Measurements from ENCODE around the gene SLC12A5. TPM values are rescaled to one million over a fixed set of nuclear protein-coding genes. Genes with fewer than 3 reads are reported as not detected.
"Not testable (repeated sequence)": the region's sequence is repeated elsewhere in the genome, so short reads cannot be mapped to it uniquely, and the experiment has no call there.

Gene SLC12A5
- total and polyA plus RNA-seq, 5 donors = 1.1 to 6.6 (median 3.0) TPM

DNA sequence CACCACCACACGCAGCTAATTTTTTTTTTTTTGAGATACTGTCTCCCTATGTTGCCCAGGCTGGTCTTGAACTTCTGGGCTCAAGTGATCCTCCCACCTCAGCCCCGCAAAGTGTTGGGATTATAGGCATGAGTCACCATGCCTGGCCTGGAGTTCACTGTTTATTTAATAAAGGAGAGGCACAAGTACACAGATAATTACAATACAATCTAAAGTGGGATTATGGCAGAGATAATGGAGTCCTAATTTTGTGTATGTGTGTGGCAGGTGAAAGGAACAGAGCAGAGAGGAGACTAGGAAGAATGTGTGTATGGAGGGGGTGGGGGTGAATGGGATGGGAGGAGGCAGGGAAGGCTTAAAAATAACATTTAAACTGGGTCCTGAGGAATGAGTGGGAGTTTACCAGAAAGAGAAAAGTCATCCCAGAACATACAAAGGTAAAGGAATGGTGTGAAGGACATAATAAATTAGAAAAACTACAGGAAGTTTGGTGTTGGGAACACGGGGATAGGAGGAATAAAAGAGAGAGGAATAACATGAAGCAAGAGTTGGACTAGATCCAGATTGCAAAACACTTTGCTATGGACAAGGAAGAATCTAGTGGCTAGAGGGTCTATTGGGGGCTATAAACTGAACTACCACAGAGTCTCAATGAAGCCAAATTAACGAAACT is 56.3 kb downstream of the SLC12A5 start:
- 47% methylated on average over 4 of the region's 4 CpGs for WGBS
- Histone ChIP-seq H3K4me1 (ENCODE audit: control insufficient read depth, insufficient read depth, low read length) (peaks cover 12% of the 10 kb centered on the region), H3K9me3 (ENCODE audit: control insufficient read depth, low read length) (no peaks in the 10 kb centered on the region), H3K27me3 (ENCODE audit: control insufficient read depth, insufficient read depth) (no peaks in the 10 kb centered on the region), H3K27ac (ENCODE audit: low read length) (no peak overlapping the region), H3K4me3 (ENCODE audit: low read length) (no peak overlapping the region)
- no peak for DNase-seq
- intact Hi-C loops (cut with DNase I) = loop anchor here in 1 of 4 donors (10.0 kb wide), 1 partner anchor 61 kb away; the partner anchor contains the start of gene SLC12A5
- ATAC-seq = no peak

DNA sequence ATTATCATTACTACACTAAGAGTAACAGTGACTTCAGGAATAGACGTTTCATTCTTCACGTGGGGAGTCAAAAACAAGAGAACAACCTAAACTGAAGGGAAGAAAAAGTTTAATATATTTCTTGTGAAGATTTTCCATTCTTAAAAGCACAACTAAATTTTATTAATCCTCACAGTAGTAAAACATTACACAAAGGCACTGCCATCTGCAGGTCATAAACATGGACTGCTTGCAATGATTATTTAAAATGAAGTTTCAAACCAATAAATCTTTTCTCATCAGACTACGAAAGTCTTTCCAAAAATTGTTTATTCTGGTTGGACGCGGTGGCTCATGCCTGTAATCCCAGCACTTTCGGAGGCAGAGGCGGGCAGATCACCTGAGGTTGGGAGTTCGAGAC is 58.1 kb downstream of the SLC12A5 start:
- WGBS = 59% methylated on average over 8 of the region's 8 CpGs
- no peak for DNase-seq
- H3K27me3 ChIP-seq (ENCODE audit: control insufficient read depth, insufficient read depth) = no peaks in the 10 kb centered on the region
- H3K9me3 ChIP-seq (ENCODE audit: control insufficient read depth, low read length) = no peaks in the 10 kb centered on the region
- intact Hi-C loops (cut with DNase I) = loop anchor here in 1 of 4 donors (10.0 kb wide), 1 partner anchor 62 kb away; the partner anchor contains the start of gene SLC12A5
- H3K4me3 ChIP-seq (ENCODE audit: low read length) = no peak overlapping the region
- no peak for ATAC-seq
- no peak overlapping the region for H3K27ac ChIP-seq (ENCODE audit: low read length)
- H3K4me1 ChIP-seq (ENCODE audit: control insufficient read depth, insufficient read depth, low read length) = peaks cover 12% of the 10 kb centered on the region

DNA sequence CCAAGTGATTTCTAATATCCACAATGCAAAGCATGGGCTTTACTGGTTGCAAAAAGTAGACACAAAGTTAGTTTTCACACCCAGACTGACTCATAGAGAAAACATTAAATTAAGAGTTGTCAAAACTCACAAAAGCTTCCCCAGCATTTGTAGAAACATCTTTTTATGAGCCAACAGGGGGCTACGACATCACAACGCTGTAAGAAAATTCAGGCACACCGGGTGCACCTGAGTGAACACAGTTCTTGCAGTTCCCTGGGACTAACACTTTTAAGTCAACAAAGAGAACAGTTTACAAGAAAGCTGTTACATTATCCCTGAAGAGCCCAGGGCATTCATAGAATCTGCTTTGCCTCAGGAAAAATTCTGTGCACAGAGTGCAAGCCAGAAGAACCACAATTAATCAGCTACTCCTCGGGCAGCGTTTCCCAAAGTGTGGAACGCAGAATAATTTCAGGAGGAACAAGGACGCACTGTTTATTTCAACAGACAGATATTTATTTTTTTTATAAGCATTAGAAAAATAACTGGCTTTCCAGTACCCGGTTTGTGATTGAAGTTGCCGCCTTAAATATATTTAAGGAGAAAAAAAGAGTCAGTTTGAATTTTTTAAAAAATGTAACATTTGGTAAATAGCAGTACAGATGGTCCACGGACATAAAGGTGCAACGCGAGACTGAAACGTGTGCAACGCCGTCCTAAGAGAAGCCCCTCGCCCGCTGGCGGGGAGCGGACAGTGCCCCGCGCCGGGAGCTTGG is 59.6 kb downstream of the SLC12A5 start:
- 4% methylated on average over 22 of the region's 22 CpGs for WGBS
- no peaks in the 10 kb centered on the region for H3K27me3 ChIP-seq (ENCODE audit: control insufficient read depth, insufficient read depth)
- H3K4me3 ChIP-seq (ENCODE audit: low read length) = peak overlapping the region; percentile 79
- no peak for ATAC-seq
- intact Hi-C loops (cut with DNase I) = loop anchor here in 1 of 4 donors (10.0 kb wide), 1 partner anchor 64 kb away; the partner anchor contains the start of gene SLC12A5
- no peak for DNase-seq
- peaks cover 8% of the 10 kb centered on the region for H3K4me1 ChIP-seq (ENCODE audit: control insufficient read depth, insufficient read depth, low read length)
- peak overlapping the region; percentile 99 for H3K27ac ChIP-seq (ENCODE audit: low read length)
- no peaks in the 10 kb centered on the region for H3K9me3 ChIP-seq (ENCODE audit: control insufficient read depth, low read length)

DNA sequence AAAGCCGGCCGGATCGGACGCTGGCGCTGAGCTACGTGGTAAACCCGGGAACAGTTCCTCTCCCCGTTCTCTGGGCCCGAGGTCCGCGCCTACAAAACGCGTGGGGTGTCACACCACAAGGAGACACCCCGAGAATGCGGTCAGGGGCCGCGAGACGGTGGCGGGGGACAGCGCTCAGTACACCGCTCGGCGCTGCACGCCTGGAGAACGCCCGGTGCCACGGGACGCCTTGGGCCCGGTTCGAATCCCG is 60.1 kb downstream of the SLC12A5 start:
- H3K4me3 ChIP-seq (ENCODE audit: low read length) = peak overlapping the region; percentile 79
- H3K27me3 ChIP-seq (ENCODE audit: control insufficient read depth, insufficient read depth) = no peaks in the 10 kb centered on the region
- intact Hi-C loops (cut with DNase I) = loop anchor here in 1 of 4 donors (10.0 kb wide), 1 partner anchor 64 kb away; the partner anchor contains the start of gene SLC12A5
- no peaks in the 10 kb centered on the region for H3K9me3 ChIP-seq (ENCODE audit: control insufficient read depth, low read length)
- ATAC-seq (peak; percentile 44 to 65), DNase-seq (no peak)
- peaks cover 8% of the 10 kb centered on the region for H3K4me1 ChIP-seq (ENCODE audit: control insufficient read depth, insufficient read depth, low read length)
- WGBS = under 1% methylated on average over 31 of the region's 31 CpGs
- H3K27ac ChIP-seq (ENCODE audit: low read length) = peak overlapping the region; percentile 99

DNA sequence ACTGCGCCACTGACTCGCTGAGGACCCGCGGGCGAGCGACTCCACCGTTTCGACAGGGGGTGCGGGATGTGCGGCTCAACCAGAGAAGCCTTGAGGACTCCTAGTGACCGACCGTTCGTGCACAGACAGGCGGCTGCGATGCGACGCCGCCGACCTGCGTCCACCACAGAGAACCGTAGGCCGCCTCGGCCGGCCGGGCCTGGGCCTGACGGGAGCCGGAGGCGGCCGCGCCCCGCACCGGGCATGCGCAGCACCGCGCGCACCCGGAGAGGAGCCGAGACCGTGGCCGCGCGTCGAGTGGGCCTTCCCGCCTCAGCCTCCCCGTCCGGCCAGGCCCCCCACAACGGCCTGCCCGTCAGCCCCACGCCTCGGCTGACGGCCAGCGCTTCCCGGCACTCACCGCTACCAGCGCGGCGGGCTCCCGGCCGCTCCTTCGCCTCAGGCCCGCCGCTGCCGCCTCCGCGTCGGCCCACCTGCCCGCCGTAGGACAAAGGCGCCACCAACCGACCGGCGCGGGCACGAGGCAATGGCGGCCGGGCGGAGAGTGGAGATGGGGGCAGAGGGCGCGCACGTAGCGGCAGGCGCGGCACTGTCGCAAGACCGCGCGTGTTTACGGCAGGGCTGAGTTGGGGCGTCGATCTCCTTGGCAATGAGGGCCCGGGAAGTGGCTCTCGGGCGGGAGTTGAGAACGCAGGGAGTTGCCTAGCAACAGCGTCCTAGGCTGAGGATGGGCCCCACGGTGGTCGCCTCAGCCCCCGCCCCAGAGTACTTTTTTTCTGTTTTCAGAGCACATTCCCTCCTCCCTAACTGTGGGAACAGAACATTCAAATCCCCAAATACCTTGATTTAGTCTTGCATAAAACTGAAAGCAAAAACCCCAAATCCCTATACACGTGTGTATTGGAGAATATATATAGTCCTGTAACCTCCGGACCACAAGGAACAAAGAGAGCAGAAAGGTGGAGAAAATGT is 60.7 kb downstream of the SLC12A5 start, which contains the start of gene NCOA5:
NCOA5 (minus strand) TSS at position 546 of the 972 bp plus-strand sequence. CDS start 10,538 bp downstream, outside the sequence.
- intact Hi-C loops (cut with DNase I) = loop anchor here in 1 of 4 donors (10.0 kb wide), 1 partner anchor 65 kb away; the partner anchor contains the start of gene SLC12A5
- peaks cover 8% of the 10 kb centered on the region for H3K4me1 ChIP-seq (ENCODE audit: control insufficient read depth, insufficient read depth, low read length)

DNA sequence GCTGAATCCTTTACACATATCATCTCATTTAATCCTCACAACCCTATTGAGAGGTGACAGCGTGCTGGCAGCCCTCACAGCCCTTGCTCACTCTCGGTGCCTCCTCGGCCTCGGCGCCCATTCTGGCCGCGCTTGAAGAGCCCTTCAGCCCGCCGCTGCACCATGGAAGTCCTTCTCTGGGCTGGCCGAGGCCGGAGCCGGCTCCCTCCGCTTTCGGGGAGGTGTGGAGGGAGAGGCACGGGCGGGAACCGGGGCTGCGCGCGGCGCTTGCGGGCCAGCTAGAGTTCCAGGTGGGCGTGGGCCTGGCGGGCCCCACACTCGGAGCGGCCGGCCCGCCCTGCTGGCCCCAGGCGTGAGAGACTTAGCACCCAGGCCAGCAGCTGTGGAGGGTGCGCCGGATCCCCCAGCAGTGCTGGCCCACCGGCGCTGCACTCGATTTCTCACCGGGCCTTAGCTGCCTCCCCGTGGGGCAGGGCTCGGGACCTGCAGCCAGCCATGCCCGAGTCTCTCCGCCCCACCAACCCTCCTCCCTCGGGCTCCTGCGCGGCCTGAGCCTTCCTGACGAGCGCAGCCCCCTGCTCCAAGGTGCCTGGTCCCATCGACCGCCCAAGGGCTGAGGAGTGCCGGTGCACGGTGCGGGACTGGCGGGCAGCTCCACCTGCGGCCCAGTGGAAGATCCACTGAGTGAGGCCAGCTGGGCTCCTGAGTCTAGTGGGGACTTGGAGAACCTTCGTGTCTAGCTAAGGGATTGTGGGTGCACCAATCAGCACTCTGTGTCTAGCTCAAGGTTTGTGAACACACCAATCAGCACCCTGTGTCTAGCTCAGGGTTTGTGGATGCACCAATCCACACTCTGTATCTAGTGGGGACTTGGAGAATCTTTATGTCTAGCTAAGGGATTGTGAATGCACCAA is 62.9 kb downstream of the SLC12A5 start:
- ATAC-seq; H3K27ac ChIP-seq (ENCODE audit: low read length); H3K27me3 ChIP-seq (ENCODE audit: control insufficient read depth, insufficient read depth); intact Hi-C loops (cut with DNase I); H3K4me1 ChIP-seq (ENCODE audit: control insufficient read depth, insufficient read depth, low read length); H3K9me3 ChIP-seq (ENCODE audit: control insufficient read depth, low read length); H3K4me3 ChIP-seq (ENCODE audit: low read length): not testable (repeated sequence)
- DNase-seq = peak in 1 of 3 donors; percentile 47
- 95% methylated on average over 52 of the region's 52 CpGs for whole genome bisulfite sequencing

More for the DNA sequence above, 60.7 kb downstream of the SLC12A5 start, which contains the start of gene NCOA5:
- DNase-seq = peak; percentile 97 to 99 (median 98)
- under 1% methylated on average over 100 of the region's 100 CpGs for WGBS
- peak within 1 kb of the TSS; percentile 79 for H3K4me3 ChIP-seq (ENCODE audit: low read length)
- H3K9me3 ChIP-seq (ENCODE audit: control insufficient read depth, low read length) = no peaks in the 10 kb centered on the region
- peak; percentile 98 to 99 for ATAC-seq
- no peaks in the 10 kb centered on the region for H3K27me3 ChIP-seq (ENCODE audit: control insufficient read depth, insufficient read depth)
- H3K27ac ChIP-seq (ENCODE audit: low read length) = peak within 1 kb of the TSS; percentile 99

DNA sequence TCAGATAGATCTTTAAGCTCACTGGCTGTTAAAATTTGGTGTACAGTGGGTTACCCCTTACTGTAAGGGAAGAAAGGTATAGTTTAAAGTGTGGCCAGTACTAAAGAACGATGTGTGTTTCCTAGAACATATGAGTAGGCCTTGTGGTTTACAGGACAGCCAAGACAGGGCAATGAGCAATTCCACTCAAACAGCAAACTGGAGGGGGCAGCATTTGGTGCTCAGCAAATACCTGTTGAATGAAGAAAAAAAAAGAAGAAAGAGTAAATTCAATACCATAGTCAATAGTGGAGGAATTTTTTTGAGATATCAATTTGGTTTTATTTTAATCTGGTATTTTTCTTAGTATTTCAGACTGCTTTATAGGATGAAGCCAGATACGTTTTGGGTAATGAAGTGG is 64.5 kb downstream of the SLC12A5 start:
- Histone ChIP-seq H3K27ac (ENCODE audit: low read length) (no peak overlapping the region), H3K9me3 (ENCODE audit: control insufficient read depth, low read length) (no peaks in the 10 kb centered on the region), H3K4me3 (ENCODE audit: low read length) (no peak overlapping the region), H3K27me3 (ENCODE audit: control insufficient read depth, insufficient read depth) (no peaks in the 10 kb centered on the region), H3K4me1 (ENCODE audit: control insufficient read depth, insufficient read depth, low read length) (peaks cover under 1% of the 10 kb centered on the region)
- ATAC-seq (no peak), DNase-seq (no peak)
- intact Hi-C loops (cut with DNase I) = no loop called here
- 65% methylated on average over 2 of the region's 2 CpGs for WGBS

DNA sequence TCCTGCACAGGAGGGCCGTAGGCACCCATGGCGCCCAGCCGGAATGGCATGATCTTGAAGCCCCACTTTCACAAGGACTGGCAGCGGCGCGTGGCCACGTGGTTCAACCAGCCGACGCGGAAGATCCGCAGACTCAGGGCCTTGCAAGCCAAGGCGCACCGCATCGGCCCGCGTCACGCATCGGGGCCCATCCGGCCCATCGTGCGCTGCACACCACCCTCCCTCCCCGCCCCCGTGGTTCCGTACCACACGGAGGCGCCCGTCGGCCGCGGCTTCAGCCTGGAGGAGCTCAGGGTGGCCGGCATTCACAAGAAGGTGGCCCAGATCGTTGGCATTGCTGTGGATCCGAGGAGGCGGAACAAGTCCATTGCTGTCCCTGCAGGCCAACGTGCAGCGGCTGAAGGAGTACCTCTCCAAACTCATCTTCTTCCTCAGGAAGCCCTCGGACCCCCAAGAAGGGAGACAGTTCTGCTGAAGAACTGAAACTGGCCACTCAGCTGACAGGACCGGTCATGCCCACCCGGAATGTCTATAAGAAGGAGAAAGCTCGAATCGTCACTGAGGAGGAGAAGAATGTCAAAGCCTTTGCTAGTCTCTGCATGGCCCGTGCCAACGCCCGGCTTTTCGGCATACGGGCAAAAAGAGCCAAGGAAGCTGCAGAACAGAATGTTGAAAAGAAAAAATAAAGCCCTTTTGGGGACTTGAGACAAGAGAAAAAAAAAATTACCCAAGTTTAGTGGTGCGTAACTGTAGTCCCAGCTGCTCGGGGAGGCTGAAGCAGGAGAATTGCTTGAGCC is 70.7 kb downstream of the SLC12A5 start:
- H3K4me3 ChIP-seq (ENCODE audit: low read length) = no peak overlapping the region
- H3K4me1 ChIP-seq (ENCODE audit: control insufficient read depth, insufficient read depth, low read length) = no peaks in the 10 kb centered on the region
- intact Hi-C loops (cut with DNase I) = no loop called here
- ATAC-seq (peak in 1 of 2 donors; percentile 40), DNase-seq (peak in 2 of 3 donors; percentile 64 to 72)
- WGBS = 30% methylated on average over 48 of the region's 48 CpGs
- H3K27me3 ChIP-seq (ENCODE audit: control insufficient read depth, insufficient read depth) = no peaks in the 10 kb centered on the region
- no peak overlapping the region for H3K27ac ChIP-seq (ENCODE audit: low read length)
- no peaks in the 10 kb centered on the region for H3K9me3 ChIP-seq (ENCODE audit: control insufficient read depth, low read length)

DNA sequence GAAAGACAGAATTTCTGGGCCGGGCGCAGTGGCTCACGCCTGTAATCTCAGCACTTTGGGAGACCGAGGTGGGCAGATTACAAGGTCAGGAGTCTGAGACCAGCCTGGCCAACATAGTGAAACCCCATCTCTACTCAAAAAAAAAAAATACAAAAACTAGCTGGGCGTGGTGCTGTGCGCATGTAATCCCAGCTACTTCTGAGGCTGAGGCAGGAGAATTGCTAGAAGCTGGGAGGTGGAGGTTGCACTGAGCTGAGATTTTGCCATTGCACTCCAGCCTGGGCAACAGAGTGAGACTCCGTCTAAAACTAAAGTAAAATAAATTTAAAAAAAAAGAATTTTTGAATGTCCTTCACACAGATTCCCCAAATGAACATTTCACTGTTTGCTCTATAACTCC is 71.4 kb downstream of the SLC12A5 start:
- ATAC-seq; H3K9me3 ChIP-seq (ENCODE audit: control insufficient read depth, low read length); H3K27ac ChIP-seq (ENCODE audit: low read length); H3K4me3 ChIP-seq (ENCODE audit: low read length); H3K4me1 ChIP-seq (ENCODE audit: control insufficient read depth, insufficient read depth, low read length); intact Hi-C loops (cut with DNase I); DNase-seq; H3K27me3 ChIP-seq (ENCODE audit: control insufficient read depth, insufficient read depth): not testable (repeated sequence)
- 81% methylated on average over 7 of the region's 7 CpGs for WGBS

All from right cardiac atrium (tissue), 5 donors.